Measurements from ENCODE around the gene SUMF1.

The SUMF1 gene

GRCh38 chr3:4472766-4473165 is 5.7 kb upstream of the SUMF1 start:
- no peak overlapping the region for H3K4me2 ChIP-seq (ENCODE audit: low read depth, low read length)
- no peak for DNase-seq
- H3K9ac ChIP-seq (ENCODE audit: low read length) = no peak overlapping the region
- no peaks in the 10 kb centered on the region for H3K36me3 ChIP-seq (replicated peaks; ENCODE audit: insufficient read depth, low read length)
- no peak overlapping the region for H2AFZ ChIP-seq (ENCODE audit: low read length)
- H3K9me2 ChIP-seq (replicated peaks; ENCODE audit: insufficient read depth, low read length) = no peaks in the 10 kb centered on the region
- no peaks in the 10 kb centered on the region for H3F3A ChIP-seq (ENCODE audit: insufficient read depth, low read length)
- no peak overlapping the region for H3K4me3 ChIP-seq (ENCODE audit: low read length)
- no peaks in the 10 kb centered on the region for H3K4me1 ChIP-seq (ENCODE audit: low read length)
- H3K27ac ChIP-seq (ENCODE audit: low read length) = no peak overlapping the region
- H3K79me2 ChIP-seq (ENCODE audit: low read length) = no peaks in the 10 kb centered on the region
- H4K20me1 ChIP-seq (ENCODE audit: insufficient read depth, low read length) = no peaks in the 10 kb centered on the region
- no peaks in the 10 kb centered on the region for H3K9me3 ChIP-seq (replicated peaks; ENCODE audit: insufficient read depth, low read length)
- TF ChIP-seq EZH2 (optimal IDR thresholded peaks at IDR 0.05; ENCODE audit: low read depth, low read length) (no peak), EZH2phosphoT487 (IDR thresholded peaks at IDR 0.05; ENCODE audit: low read length) (no peak)
- TF ChIP-seq, protein P1, sequence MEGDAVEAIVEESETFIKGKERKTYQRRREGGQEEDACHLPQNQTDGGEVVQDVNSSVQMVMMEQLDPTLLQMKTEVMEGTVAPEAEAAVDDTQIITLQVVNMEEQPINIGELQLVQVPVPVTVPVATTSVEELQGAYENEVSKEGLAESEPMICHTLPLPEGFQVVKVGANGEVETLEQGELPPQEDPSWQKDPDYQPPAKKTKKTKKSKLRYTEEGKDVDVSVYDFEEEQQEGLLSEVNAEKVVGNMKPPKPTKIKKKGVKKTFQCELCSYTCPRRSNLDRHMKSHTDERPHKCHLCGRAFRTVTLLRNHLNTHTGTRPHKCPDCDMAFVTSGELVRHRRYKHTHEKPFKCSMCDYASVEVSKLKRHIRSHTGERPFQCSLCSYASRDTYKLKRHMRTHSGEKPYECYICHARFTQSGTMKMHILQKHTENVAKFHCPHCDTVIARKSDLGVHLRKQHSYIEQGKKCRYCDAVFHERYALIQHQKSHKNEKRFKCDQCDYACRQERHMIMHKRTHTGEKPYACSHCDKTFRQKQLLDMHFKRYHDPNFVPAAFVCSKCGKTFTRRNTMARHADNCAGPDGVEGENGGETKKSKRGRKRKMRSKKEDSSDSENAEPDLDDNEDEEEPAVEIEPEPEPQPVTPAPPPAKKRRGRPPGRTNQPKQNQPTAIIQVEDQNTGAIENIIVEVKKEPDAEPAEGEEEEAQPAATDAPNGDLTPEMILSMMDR (IDR thresholded peaks at IDR 0.05; ENCODE audit: low read length) = no peak
- peaks cover 15% of the 10 kb centered on the region for H3K27me3 ChIP-seq (replicated peaks; ENCODE audit: insufficient read depth, low read length)

DNA sequence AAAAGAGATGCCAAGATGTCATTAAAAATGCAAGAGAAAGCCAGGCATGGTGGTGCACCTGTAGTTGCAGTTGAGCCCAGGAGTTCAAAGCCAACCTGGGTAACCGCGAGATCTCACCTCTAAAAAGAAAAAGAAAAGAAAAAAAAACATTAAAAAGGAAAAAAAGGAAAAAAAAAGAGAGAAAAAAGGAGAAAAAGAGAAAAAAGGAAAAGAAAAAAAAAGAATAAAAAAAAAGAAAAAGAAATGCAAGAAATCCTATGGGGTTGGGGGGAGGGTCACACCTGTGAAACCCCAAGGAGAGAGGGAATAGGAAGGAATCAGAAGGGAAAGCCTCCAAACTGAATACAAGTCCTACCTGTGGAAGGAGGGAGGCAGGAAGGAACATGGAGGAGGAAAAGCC is 5.2 kb upstream of the SUMF1 start:
- Histone ChIP-seq H3K36me3 (replicated peaks; ENCODE audit: insufficient read depth, low read length) (no peaks in the 10 kb centered on the region), H2AFZ (ENCODE audit: low read length) (no peak overlapping the region), H3K9me3 (replicated peaks; ENCODE audit: insufficient read depth, low read length) (no peaks in the 10 kb centered on the region), H3K4me3 (ENCODE audit: low read length) (no peak overlapping the region), H3K4me1 (ENCODE audit: low read length) (no peaks in the 10 kb centered on the region), H3K4me2 (ENCODE audit: low read depth, low read length) (no peak overlapping the region), H3K27ac (ENCODE audit: low read length) (no peak overlapping the region), H4K20me1 (ENCODE audit: insufficient read depth, low read length) (no peaks in the 10 kb centered on the region), H3F3A (ENCODE audit: insufficient read depth, low read length) (no peaks in the 10 kb centered on the region), H3K9me2 (replicated peaks; ENCODE audit: insufficient read depth, low read length) (no peaks in the 10 kb centered on the region), H3K27me3 (replicated peaks; ENCODE audit: insufficient read depth, low read length) (peaks cover 15% of the 10 kb centered on the region), H3K9ac (ENCODE audit: low read length) (no peak overlapping the region), H3K79me2 (ENCODE audit: low read length) (no peaks in the 10 kb centered on the region)
- TF ChIP-seq, protein P1 (IDR thresholded peaks at IDR 0.05; ENCODE audit: low read length) = no peak
- TF ChIP-seq EZH2 (optimal IDR thresholded peaks at IDR 0.05; ENCODE audit: low read depth, low read length) (no peak), EZH2phosphoT487 (IDR thresholded peaks at IDR 0.05; ENCODE audit: low read length) (no peak)
- DNase-seq = no peak

GRCh38 chr3:4471907-4472306 is 4.8 kb upstream of the SUMF1 start:
- H3K27ac ChIP-seq (ENCODE audit: low read length) = no peak overlapping the region
- no peaks in the 10 kb centered on the region for H3K9me3 ChIP-seq (replicated peaks; ENCODE audit: insufficient read depth, low read length)
- no peak for DNase-seq
- no peaks in the 10 kb centered on the region for H3K36me3 ChIP-seq (replicated peaks; ENCODE audit: insufficient read depth, low read length)
- no peaks in the 10 kb centered on the region for H4K20me1 ChIP-seq (ENCODE audit: insufficient read depth, low read length)
- TF ChIP-seq, protein P1 (IDR thresholded peaks at IDR 0.05; ENCODE audit: low read length) = no peak
- TF ChIP-seq EZH2 (optimal IDR thresholded peaks at IDR 0.05; ENCODE audit: low read depth, low read length) (no peak), EZH2phosphoT487 (IDR thresholded peaks at IDR 0.05; ENCODE audit: low read length) (no peak)
- no peaks in the 10 kb centered on the region for H3K4me1 ChIP-seq (ENCODE audit: low read length)
- H3K9me2 ChIP-seq (replicated peaks; ENCODE audit: insufficient read depth, low read length) = no peaks in the 10 kb centered on the region
- H3F3A ChIP-seq (ENCODE audit: insufficient read depth, low read length) = no peaks in the 10 kb centered on the region
- H3K4me2 ChIP-seq (ENCODE audit: low read depth, low read length) = no peak overlapping the region
- no peak overlapping the region for H3K4me3 ChIP-seq (ENCODE audit: low read length)
- H3K9ac ChIP-seq (ENCODE audit: low read length) = no peak overlapping the region
- peaks cover 15% of the 10 kb centered on the region for H3K27me3 ChIP-seq (replicated peaks; ENCODE audit: insufficient read depth, low read length)
- H3K79me2 ChIP-seq (ENCODE audit: low read length) = no peaks in the 10 kb centered on the region
- H2AFZ ChIP-seq (ENCODE audit: low read length) = no peak overlapping the region
